ENCODE results near the gene DESI2. TPM values are rescaled to one million over a fixed set of nuclear protein-coding genes. Genes with fewer than 3 reads are reported as not detected.

Gene DESI2
- total RNA-seq, 1 donor from 2014 or later = 25.5 TPM

DNA sequence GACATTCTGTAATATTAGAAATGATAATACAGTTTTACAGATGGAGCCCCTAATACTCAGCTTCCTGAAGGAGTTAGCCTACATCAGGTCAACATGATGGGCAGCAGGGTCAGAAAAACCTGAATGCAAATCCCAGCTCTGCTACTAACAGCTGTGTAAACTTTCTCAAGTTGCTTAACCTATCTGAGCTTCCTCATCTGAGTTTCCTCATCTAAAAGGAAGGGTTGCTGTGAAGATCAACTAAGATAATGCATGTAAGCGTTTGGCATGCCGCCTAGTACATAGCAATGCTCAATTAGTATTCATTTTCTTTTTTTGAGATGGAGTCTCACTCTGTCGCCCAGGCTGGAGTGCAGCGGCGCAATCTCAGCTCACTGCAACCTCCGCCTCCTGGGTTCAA lies 18.4 kb upstream of the DESI2 start:
- Histone ChIP-seq H3K9me3 (no peaks in the 10 kb centered on the region), H3K36me3 (no peaks in the 10 kb centered on the region), H3K27me3 (no peaks in the 10 kb centered on the region), H3K27ac (no peak overlapping the region), H3K4me3 (no peak overlapping the region), H3K4me1 (no peaks in the 10 kb centered on the region)
- no peak for DNase-seq (ENCODE audit: extremely low spot score in 2 of 2)
- intact Hi-C loops (cut with DNase I) = no loop called here
- TF ChIP-seq, protein P1, sequence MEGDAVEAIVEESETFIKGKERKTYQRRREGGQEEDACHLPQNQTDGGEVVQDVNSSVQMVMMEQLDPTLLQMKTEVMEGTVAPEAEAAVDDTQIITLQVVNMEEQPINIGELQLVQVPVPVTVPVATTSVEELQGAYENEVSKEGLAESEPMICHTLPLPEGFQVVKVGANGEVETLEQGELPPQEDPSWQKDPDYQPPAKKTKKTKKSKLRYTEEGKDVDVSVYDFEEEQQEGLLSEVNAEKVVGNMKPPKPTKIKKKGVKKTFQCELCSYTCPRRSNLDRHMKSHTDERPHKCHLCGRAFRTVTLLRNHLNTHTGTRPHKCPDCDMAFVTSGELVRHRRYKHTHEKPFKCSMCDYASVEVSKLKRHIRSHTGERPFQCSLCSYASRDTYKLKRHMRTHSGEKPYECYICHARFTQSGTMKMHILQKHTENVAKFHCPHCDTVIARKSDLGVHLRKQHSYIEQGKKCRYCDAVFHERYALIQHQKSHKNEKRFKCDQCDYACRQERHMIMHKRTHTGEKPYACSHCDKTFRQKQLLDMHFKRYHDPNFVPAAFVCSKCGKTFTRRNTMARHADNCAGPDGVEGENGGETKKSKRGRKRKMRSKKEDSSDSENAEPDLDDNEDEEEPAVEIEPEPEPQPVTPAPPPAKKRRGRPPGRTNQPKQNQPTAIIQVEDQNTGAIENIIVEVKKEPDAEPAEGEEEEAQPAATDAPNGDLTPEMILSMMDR (IDR thresholded peaks at IDR 0.05) = no peak
- TF ChIP-seq POLR2AphosphoS5 (IDR thresholded peaks at IDR 0.05; ENCODE audit: insufficient read depth in 1 of 2, low read depth in 1 of 2) = no peak
- TF ChIP-seq POLR2A (IDR thresholded peaks at IDR 0.05) = no peak

DNA sequence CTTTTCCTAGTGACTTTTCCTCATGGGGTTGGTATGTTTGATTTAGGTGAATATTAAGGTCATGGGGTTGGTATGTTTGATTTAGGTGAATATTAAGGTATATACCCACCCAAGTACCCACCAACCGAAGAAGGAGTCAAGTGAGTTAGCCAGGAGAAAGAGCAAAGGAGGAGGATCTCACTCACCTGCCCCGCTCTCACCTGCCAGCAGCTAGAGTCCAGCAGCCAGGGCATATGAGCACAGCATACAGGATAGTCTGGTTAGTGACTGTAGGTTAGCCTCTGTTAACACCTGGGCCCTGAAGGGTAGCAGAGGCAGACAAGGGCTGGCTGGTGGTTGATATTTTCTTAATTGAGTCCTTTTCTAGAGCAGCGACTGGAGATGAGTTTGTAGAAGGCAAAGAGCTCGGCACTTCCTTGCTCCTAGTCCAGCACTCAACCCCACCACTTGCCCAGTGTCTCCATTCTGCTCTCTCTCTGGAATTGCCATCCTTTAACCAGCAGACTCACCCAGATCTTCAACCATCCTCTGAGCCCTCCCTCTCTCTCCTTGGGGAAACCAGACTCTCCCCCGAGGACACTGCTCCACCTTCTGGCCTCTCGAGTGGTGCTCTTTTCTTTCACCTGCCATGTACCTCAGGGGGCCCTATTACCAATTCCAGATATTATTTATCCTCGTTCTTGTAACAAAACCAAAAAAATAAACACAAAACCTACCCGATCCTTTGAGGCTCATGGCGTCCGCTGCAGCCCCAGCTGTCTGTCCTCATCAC lies 16.3 kb upstream of the DESI2 start:
- no peak for DNase-seq (ENCODE audit: extremely low spot score in 2 of 2)
- Histone ChIP-seq H3K36me3 (no peaks in the 10 kb centered on the region), H3K4me1 (no peaks in the 10 kb centered on the region), H3K4me3 (no peak overlapping the region), H3K27ac (no peak overlapping the region), H3K27me3 (no peaks in the 10 kb centered on the region), H3K9me3 (no peaks in the 10 kb centered on the region)
- TF ChIP-seq POLR2AphosphoS5 (IDR thresholded peaks at IDR 0.05; ENCODE audit: insufficient read depth in 1 of 2, low read depth in 1 of 2) = no peak
- TF ChIP-seq, protein P1 (IDR thresholded peaks at IDR 0.05) = no peak
- no peak for TF ChIP-seq POLR2A (IDR thresholded peaks at IDR 0.05)
- intact Hi-C loops (cut with DNase I) = no loop called here

DNA sequence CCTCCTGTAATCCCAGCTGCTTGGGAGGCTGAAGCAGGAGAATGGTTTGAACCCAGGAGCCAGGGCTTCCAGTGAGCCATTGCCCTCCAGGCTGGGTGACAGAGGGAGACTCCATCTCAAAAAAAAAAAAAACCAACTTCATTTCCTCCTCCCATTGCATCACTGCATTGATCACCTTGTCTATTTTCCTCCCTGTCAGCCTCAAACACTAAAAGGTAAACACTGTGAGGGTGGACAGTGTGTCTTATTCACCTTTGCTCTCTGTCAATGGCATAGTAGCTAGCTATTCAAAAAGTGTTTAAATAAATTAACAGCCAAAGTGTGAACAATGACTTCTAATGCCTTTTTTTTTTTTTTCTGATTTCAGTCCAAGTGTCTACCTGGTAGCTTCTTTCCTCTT lies 13.4 kb upstream of the DESI2 start:
- Histone ChIP-seq H3K36me3 (no peaks in the 10 kb centered on the region), H3K27ac (no peak overlapping the region), H3K4me1 (no peaks in the 10 kb centered on the region), H3K27me3 (no peaks in the 10 kb centered on the region), H3K9me3 (no peaks in the 10 kb centered on the region), H3K4me3 (no peak overlapping the region)
- no peak for DNase-seq (ENCODE audit: extremely low spot score in 2 of 2)
- intact Hi-C loops (cut with DNase I) = no loop called here
- no peak for TF ChIP-seq POLR2A (IDR thresholded peaks at IDR 0.05)
- TF ChIP-seq POLR2AphosphoS5 (IDR thresholded peaks at IDR 0.05; ENCODE audit: insufficient read depth in 1 of 2, low read depth in 1 of 2) = no peak
- TF ChIP-seq, protein P1 (IDR thresholded peaks at IDR 0.05) = no peak

DNA sequence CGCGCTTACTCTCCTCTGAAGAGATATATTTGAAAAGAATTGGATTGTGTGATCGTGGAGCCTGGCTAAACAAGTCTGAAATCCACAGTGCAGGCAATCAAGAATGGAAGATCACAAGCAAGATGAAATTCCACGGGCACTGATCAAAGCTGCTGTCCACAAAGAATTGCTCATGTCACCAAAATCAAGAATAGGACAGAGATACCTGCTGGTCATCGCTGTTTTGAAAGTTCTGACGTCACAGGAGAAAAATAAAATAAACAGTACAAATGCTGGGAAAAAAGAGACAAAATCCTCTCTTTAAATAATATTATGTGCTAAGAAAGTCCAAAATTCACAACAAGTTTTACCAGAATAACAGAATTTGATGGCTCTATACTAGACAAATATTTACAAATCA lies 12.0 kb upstream of the DESI2 start:
- Histone ChIP-seq H3K27me3 (no peaks in the 10 kb centered on the region), H3K36me3 (no peaks in the 10 kb centered on the region), H3K4me1 (no peaks in the 10 kb centered on the region), H3K9me3 (no peaks in the 10 kb centered on the region), H3K27ac (no peak overlapping the region), H3K4me3 (no peak overlapping the region)
- TF ChIP-seq, protein P1 (IDR thresholded peaks at IDR 0.05) = no peak
- TF ChIP-seq POLR2A (IDR thresholded peaks at IDR 0.05) (no peak), POLR2AphosphoS5 (IDR thresholded peaks at IDR 0.05; ENCODE audit: insufficient read depth in 1 of 2, low read depth in 1 of 2) (no peak)
- intact Hi-C loops (cut with DNase I) = no loop called here
- no peak for DNase-seq (ENCODE audit: extremely low spot score in 2 of 2)

DNA sequence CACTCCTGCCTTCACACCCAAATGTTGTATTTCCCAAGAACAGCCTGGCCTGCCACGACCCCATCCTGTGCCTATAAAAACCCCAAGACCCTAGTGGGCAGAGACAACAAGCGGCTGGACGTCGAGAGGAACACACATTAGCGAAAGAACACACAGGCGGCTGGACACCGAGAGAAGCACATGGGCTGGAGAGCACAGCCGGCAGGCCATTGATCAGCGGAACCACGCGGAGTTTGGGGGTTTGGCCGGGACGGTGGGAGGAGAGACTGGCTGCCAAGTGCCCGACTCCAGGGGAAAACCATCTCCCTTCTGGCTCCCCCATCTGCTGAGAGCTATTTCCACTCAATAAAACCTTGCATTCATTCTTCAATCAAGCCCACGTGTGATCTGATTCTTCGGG lies 10.4 kb upstream of the DESI2 start:
- no peak overlapping the region for H3K4me3 ChIP-seq
- no peaks in the 10 kb centered on the region for H3K27me3 ChIP-seq
- no peaks in the 10 kb centered on the region for H3K36me3 ChIP-seq
- no peak overlapping the region for H3K27ac ChIP-seq
- no peaks in the 10 kb centered on the region for H3K4me1 ChIP-seq
- H3K9me3 ChIP-seq = no peaks in the 10 kb centered on the region
- intact Hi-C loops (cut with DNase I) = no loop called here
- DNase-seq (ENCODE audit: extremely low spot score in 2 of 2) = no peak
- TF ChIP-seq, protein P1 (IDR thresholded peaks at IDR 0.05) = no peak
- TF ChIP-seq POLR2A (IDR thresholded peaks at IDR 0.05) (no peak), POLR2AphosphoS5 (IDR thresholded peaks at IDR 0.05; ENCODE audit: insufficient read depth in 1 of 2, low read depth in 1 of 2) (no peak)
